GM12874 (cell line): Measurements from ENCODE around the gene SPINK5.
A peak's percentile ranks its signal among the peaks of the same experiment; 100 is the strongest.

Experiments used
- CTCF ChIP-seq: IDR thresholded peaks from 2 replicates; pipeline ENCODE4 v1.5.1; 2011; ENCODE audit warnings: low read depth, mild to moderate bottlenecking, control low read depth, low read length, moderate library complexity; ENCODE audit not compliant: insufficient read depth

The SPINK5 gene

DNA sequence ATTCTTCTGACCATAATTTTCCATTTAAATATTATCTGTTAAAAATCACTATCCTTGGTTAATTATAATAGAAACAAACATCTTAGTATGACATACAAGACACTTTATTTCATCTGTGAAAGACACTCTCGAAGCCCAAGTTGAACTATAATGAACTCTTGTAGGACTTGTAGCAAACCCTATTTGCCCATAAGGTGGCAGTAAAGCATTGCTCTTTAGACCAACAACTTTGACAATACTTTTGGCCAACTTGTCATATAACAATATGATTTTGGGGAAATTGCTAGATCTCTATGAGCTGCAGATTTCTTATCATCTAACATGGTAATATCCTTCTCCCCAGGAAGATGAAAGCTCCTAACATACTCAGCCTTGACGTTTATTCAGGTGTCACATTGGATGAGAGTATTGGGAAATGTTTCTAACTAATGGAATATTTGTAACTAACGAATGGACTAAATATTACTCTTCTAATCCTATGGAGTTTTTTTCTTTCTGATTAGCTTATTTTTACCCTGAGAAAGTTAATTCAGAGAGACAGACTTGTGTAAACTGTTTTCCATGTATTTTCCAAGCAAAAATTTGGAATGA, 115.5 kb downstream of the SPINK5 start:
- TF ChIP-seq CTCF, result peak; percentile 39; the same call in 1 of the 2 replicates

DNA sequence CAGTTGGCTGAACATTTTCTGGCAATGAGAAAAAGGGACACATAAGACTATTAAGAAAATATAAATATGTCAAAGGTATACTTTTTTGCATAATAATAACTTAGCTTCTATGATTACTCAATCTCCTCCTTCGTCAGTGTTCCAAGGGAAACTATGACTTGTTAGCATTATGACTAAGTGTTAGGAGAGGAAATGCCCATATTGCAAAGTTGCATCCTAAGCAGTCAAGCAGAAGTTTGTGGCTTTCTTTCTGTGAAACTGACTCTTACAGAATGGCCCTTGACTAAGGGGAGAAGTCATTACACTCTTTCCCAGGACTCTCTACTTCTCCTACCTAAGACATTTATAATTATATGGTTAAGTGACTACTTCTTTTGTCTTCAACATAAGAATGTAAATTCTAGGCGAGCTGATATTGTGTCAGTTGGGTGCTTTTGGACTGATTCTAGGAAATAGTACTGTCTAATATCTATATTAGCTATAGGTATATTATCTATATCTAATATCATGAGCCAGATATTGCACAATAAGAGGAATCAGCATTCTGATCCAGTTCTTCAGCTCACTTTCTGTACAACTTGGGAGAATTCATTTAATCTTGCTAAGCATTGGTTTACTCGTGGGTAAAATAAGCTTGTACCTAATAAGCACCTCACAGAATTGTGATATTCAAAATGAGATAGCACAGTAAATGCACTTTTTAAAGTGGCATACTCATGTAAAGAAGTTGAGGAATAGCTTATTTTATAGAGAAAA, 122.6 kb downstream of the SPINK5 start:
- TF ChIP-seq CTCF, result no peak
